ENCODE data around the gene PMVK. TPM values are rescaled to one million over a fixed set of nuclear protein-coding genes. Genes with fewer than 3 reads are reported as not detected.
A peak's percentile ranks its signal among the peaks of the same experiment; 100 is the strongest.

Gene PMVK
- total and polyA plus RNA-seq, 2 of the 4 experiments (the other 2 are of a cell fraction), result 9.0 to 28.1 TPM

GRCh38 chr1:154962795-154963330, 26.3 kb upstream of the PMVK start:
- Histone ChIP-seq H4K5ac (ENCODE audit: low read depth, low read length) (no peak overlapping the region), H2AK9ac (replicated peaks; ENCODE audit: low read depth, low read length, poor library complexity) (no peak overlapping the region), H2AK5ac (ENCODE audit: low read depth, low read length) (no peak overlapping the region), H3K18ac (ENCODE audit: low read depth, low read length) (no peak overlapping the region), H3K4ac (ENCODE audit: low read depth, low read length) (no peak overlapping the region; the same call in 1 of the 2 replicates), H3K27ac (ENCODE audit: insufficient read depth, low read length) (peak overlapping the region; percentile 16; the same call in 1 of the 2 replicates), H2BK5ac (ENCODE audit: low read depth, low read length, poor library complexity, severe bottlenecking) (no peak overlapping the region), H3K4me1 (ENCODE audit: control insufficient read depth, insufficient read depth, low read length) (peaks cover 8% of the 10 kb centered on the region), H4K8ac (ENCODE audit: low read depth in 2 of 2, low read length in 2 of 2) (peak overlapping the region in 1 of 2 experiments; percentile 88; a peak in 1 of 4 replicates), H3K36me3 (ENCODE audit: control insufficient read depth, insufficient read depth, low read length) (peaks cover 62% of the 10 kb centered on the region), H4K20me1 (ENCODE audit: insufficient read depth, low read length) (peaks cover 31% of the 10 kb centered on the region), H2BK120ac (ENCODE audit: low read depth, low read length) (no peak overlapping the region), H3K9me3 (ENCODE audit: control insufficient read depth, insufficient read depth, low read length) (no peaks in the 10 kb centered on the region), H3K9ac (ENCODE audit: low read depth, low read length) (peak overlapping the region; percentile 89), H3K56ac (ENCODE audit: extremely low read depth, insufficient read depth, low read length) (no peak overlapping the region), H3K79me1 (ENCODE audit: low read depth in 1 of 2, low read length in 2 of 2) (peaks cover 29 to 71% of the 10 kb centered on the region in 2 experiments), H3K4me3 (ENCODE audit: insufficient read depth, low read depth, low read length) (no peak overlapping the region), H3K4me2 (ENCODE audit: low read depth, low read length) (no peak overlapping the region), H3K14ac (replicated peaks; ENCODE audit: low read depth, low read length) (no peak overlapping the region), H3K9me1 (ENCODE audit: insufficient read depth, low read length) (no peaks in the 10 kb centered on the region), H2BK20ac (ENCODE audit: low read depth, low read length) (no peak overlapping the region), H3K23ac (ENCODE audit: low read depth, low read length) (no peak overlapping the region), H2AFZ (replicated peaks; ENCODE audit: low read length, poor library complexity) (no peak overlapping the region), H3K27me3 (ENCODE audit: control insufficient read depth, insufficient read depth, low read length) (no peaks in the 10 kb centered on the region), H4K91ac (ENCODE audit: insufficient read depth, low read depth, low read length) (no peak overlapping the region), H2BK15ac (ENCODE audit: low read depth, low read length) (no peak overlapping the region)
- intact Hi-C loops (cut with micrococcal nuclease), result no loop called here
- dilution Hi-C loops (cut with HindIII; ENCODE audit: low sequenced_read_pairs, unreplicated experiment), result no loop called here
- DNase-seq, result no peak
- no peak for TF ChIP-seq RCOR1 (IDR thresholded peaks at IDR 0.05; ENCODE audit: insufficient replicate concordance, low read length)
- no peak for TF ChIP-seq SMC3 (IDR thresholded peaks at IDR 0.05; ENCODE audit: low read depth, low read length)
- TF ChIP-seq MXI1 (IDR thresholded peaks at IDR 0.05; ENCODE audit: borderline replicate concordance, low read depth, low read length), result no peak
- no peak for TF ChIP-seq BHLHE40 (IDR thresholded peaks at IDR 0.05; ENCODE audit: low read depth, low read length)
- TF ChIP-seq MAFK (IDR thresholded peaks at IDR 0.05; ENCODE audit: low read depth, low read length), result no peak
- TF ChIP-seq CTCF (conservative IDR thresholded peaks at IDR 0.05; ENCODE audit: low read depth, low read length), result no peak
- TF ChIP-seq RAD21 (IDR thresholded peaks at IDR 0.05; ENCODE audit: low read length), result no peak
- TF ChIP-seq FOS (IDR thresholded peaks at IDR 0.05; ENCODE audit: low read depth, low read length), result no peak
- no peak for TF ChIP-seq NFE2L2 (IDR thresholded peaks at IDR 0.05; ENCODE audit: low read depth, low read length)
- TF ChIP-seq CEBPB (IDR thresholded peaks at IDR 0.05; ENCODE audit: low read depth, low read length), result no peak
- TF ChIP-seq CHD1 (IDR thresholded peaks at IDR 0.05; ENCODE audit: low read depth, low read length), result no peak
- no peak for TF ChIP-seq POLR2A (IDR thresholded peaks at IDR 0.05; ENCODE audit: low read depth, low read length)
- TF ChIP-seq MAZ (IDR thresholded peaks at IDR 0.05; ENCODE audit: borderline replicate concordance, low read depth, low read length), result no peak
- TF ChIP-seq RFX5 (IDR thresholded peaks at IDR 0.05; ENCODE audit: low read depth, low read length), result no peak
- no peak for TF ChIP-seq ELK1 (IDR thresholded peaks at IDR 0.05; ENCODE audit: borderline replicate concordance, low read depth, low read length)
- no peak for TF ChIP-seq USF2 (IDR thresholded peaks at IDR 0.05; ENCODE audit: low read depth, low read length)
- 33% methylated on average over 1 of the region's 6 CpGs; no CpG with 5 or more reads in 1 of the 2 experiments for WGBS, 2 experiments (ENCODE audit: extremely low coverage in 2 of 2, insufficient read length in 1 of 2)
- BruUV-seq (replicated peaks), result no TSS peak
- ChIA-PET CTCF (no interaction called here), POLR2A (ENCODE audit: unreplicated experiment) (no interaction called here)
- ATAC-seq (ENCODE audit: low read depth), result no peak
- in situ Hi-C loops (cut with MboI; ENCODE audit: low sequenced_read_pairs), result no loop called here

Data from IMR-90 (cell line).